Measurements from ENCODE around the gene NFATC2. TPM values are rescaled to one million over a fixed set of nuclear protein-coding genes. Genes with fewer than 3 reads are reported as not detected.

NFATC2 gene
- total RNA-seq, 1 experiment from 2014 or later, result 0.28 TPM

GRCh38 chr20:51413857-51414256 is 128.7 kb downstream of the NFATC2 start:
- DNase-seq (ENCODE audit: low spot score), result no peak

DNA sequence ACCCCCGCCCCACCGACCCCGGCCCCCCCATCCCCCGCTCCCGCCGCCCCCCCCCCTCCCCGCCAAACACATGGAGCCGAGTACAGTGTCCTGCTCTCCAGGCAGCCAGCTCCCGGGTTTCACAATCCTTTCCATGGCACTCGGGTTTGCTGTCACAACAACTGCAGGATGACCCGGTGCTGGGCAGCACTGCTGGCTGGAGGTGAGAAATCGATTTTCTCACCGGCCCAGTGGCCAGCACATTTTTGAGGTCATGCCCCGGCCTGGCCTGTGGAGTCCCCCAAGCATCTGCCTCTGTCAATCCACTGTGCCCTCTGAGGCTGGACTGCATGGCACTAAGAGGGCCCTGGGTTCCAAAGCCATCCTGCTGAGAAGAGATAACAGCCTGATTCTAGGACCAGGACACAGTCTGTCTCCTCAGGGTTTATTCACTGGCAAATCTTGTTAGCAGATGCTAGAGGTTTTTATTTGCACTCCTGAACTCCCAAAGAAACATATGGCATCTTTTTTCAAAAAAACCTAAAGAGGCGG is 129.5 kb downstream of the NFATC2 start:
- no peak for DNase-seq (ENCODE audit: low spot score)

DNA sequence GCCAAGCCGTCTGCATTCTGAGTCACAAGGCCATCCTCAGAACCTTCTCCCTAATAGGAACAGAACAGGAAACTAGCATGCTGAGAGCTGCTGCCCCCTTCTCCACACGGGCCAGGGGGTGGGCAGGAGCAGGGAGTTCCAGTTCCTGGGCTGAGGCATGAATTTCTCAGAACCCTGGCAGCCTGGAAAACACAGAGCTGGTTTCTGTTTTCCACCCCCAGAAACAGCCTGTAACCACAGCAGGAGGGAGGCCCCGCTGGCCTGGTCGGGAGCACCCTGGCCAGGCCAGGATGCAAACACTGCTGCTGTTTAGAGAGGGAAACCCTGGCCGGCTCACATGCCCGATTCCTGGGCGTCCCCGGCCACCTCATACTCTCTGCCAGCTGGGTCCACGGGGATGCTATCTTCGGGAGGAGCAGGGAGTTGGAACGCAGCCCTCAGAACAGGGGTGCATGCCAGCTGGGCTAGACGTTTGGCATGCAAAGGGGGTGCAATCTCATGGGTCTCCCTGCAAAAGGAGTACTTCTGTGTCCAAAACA is 130.1 kb downstream of the NFATC2 start:
- peak; percentile 28 for DNase-seq (ENCODE audit: low spot score)

DNA sequence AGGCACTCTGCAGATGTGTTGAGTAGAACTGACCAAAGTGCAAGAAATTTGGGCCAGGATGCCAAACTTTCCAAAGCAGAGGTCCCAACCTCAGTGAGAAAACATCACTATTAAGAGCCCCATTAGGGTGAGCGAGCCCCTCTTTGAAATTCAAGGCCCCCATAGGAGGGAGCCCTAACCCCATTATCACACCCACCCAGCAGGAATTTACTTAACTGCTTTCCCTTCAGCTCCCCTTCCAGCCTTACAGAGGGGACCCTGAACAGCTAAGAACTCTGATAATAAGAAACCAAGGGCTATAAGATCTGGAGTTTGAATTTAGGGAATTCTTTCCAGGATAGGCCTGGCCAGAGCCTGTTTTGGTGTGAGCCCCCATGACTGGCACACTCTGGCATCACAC is 130.6 kb downstream of the NFATC2 start:
- DNase-seq (ENCODE audit: low spot score), result no peak

DNA sequence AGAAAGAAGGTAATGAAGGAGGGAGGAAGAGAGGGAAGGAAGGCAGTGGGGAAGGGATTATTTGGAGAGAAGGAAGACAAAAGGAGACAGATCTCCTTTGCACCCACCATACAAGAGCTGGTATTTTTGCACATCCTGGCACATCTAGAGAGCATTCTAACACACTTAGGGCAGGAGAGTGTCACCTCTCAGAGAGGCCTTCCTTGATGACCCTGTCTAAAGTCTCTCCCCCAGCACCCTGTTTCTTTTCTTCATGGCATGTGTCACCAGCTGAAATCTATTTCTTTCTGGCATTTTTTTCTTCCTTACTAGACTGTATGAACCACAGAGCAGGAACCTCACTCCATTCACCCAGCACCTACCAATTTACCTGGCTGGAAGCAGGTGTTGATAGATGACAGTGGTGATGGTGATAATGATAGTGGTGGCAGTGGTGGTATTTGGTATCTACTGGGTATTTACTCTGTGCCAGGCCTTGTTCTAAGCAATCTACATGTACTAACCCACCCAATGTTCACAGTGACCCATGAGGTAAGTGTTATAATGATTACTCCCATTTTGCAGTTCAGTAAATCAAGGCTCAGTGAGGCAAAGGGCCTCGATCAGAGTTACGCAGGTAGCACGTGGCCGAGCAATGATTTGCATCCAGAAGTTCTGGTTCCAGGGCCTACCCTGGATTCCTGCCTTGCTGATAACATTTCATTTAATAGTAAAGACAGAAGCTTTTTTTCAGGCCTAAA is 131.8 kb downstream of the NFATC2 start:
- DNase-seq (ENCODE audit: low spot score), result no peak

DNA sequence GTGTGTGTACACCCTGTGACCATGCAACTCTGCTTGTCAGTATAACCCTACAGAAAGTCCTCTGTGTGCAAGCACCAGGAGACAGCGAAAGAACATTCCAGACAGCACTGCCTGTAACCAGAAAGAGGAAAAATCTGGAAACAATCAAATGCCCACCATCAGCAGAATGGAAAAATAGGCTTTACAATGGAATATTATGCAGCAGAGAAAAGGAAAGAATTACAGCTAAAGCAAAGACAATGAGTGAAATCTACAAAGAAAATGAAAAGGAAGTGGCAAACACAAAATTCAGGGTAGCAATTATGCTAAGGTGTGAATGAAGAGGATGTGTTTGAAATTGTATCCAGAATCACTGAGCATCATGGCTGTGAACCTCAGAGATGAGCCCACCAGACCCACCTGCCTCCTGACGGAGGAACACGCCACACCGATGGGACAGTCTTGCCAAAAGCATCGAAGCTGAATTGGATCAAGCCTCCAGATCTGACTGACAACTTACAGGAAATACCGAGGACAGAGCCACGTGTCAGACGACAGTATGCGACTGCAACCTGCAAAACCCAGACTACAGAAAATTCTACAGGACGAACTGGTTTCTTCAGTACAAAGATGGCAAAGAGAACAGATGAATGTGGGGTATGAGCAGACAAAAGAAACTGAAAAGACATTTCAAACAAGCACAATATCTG is 133.2 kb downstream of the NFATC2 start:
- no peak for DNase-seq (ENCODE audit: low spot score)

GRCh38 chr20:51404297-51405060 is 138.0 kb downstream of the NFATC2 start:
- DNase-seq (ENCODE audit: low spot score), result peak; percentile 92

DNA sequence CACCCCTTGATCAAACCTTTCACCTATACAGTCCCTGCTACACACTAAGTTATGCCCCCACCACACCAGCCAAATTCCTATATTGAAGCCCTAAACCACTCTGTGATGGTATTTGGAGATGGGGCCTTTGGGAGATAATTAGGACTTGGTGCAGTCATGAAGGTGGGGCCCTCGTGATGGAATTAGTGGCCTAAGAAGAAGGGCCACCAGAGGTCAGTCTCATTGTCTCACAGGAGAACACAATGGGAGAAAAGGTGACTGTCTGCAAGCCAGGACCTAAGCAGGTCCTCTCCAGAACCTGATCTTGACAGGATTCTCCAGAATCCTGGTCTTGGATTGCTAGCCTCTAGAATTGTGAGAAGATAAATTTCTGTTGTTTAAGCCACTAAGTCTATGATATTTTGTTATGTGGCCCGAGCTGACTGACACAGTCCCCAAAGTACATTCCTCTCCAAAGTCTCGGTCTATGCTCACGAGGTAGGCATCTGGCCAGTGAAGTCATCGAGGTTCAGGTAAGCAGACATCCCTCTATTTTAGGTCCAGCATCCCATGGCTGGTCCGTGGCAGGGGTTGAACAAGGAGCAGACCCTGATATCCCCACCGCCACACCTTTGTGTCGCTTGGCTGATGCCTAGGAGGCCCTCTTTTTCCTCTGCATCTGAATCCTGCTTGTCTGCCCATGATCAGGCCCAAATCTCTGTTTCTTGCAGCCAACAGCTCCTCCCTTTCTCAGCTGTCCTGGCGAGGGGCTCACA is 138.9 kb downstream of the NFATC2 start:
- no peak for DNase-seq (ENCODE audit: low spot score)

GRCh38 chr20:51402201-51402600 is 140.3 kb downstream of the NFATC2 start:
- DNase-seq (ENCODE audit: low spot score), result peak; percentile 47

- DNase-seq (ENCODE audit: low spot score), result no peak
These were observed 141.0 kb downstream of the NFATC2 start for GRCh38 chr20:51401496-51401895.

GRCh38 chr20:51400051-51400926 is 142.2 kb downstream of the NFATC2 start:
- DNase-seq (ENCODE audit: low spot score), result no peak

- DNase-seq (ENCODE audit: low spot score), result no peak
These were observed 143.3 kb downstream of the NFATC2 start for GRCh38 chr20:51399006-51399890.

DNA sequence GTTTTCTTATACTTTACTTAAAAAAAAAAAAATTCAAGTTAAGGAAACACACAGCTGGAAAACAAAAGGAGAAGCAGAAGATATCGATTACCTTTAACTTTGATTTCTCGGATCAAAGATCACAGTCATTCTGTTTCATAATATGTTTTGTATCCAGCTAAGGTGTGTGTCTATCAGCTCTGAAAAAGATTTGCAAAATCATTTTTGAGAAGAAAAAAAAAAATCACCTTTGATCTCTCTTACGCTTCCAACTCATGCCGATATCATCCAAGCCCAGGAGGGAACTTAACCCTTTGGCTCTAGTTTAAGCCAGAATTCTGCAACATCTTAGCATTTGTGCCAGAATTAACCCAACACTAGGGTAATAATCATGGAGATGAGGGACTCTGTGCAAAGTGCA is 144.0 kb downstream of the NFATC2 start:
- no peak for DNase-seq (ENCODE audit: low spot score)

DNA sequence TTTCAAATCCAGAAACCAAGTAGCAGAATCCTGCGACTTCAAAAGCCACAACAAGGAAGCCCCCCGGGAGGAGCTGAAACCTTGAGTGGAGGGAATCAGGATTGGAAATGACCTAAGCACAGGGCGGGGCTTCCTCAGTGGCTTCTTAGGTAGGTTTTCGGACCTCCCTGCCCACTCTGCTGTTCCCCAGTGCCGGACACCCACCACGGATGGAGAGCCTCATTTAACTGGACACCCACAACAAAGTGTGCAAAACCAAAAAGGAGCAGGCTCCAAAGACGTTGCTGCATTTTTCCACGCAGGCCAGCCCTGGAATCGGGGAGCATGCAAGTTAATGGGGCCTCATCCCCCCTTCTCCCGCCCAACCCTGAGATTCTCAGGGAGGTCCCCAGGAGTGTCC is 144.4 kb downstream of the NFATC2 start:
- no peak for DNase-seq (ENCODE audit: low spot score)

- no peak for DNase-seq (ENCODE audit: low spot score)
These were observed 145.4 kb downstream of the NFATC2 start for GRCh38 chr20:51397137-51397536.

GRCh38 chr20:51396365-51396909 is 146.1 kb downstream of the NFATC2 start:
- DNase-seq (ENCODE audit: low spot score), result no peak

- no peak for DNase-seq (ENCODE audit: low spot score)
These were observed 147.8 kb downstream of the NFATC2 start for GRCh38 chr20:51394706-51395105.

- no peak for DNase-seq (ENCODE audit: low spot score)
These were observed 148.9 kb downstream of the NFATC2 start for GRCh38 chr20:51393571-51393970.

DNA sequence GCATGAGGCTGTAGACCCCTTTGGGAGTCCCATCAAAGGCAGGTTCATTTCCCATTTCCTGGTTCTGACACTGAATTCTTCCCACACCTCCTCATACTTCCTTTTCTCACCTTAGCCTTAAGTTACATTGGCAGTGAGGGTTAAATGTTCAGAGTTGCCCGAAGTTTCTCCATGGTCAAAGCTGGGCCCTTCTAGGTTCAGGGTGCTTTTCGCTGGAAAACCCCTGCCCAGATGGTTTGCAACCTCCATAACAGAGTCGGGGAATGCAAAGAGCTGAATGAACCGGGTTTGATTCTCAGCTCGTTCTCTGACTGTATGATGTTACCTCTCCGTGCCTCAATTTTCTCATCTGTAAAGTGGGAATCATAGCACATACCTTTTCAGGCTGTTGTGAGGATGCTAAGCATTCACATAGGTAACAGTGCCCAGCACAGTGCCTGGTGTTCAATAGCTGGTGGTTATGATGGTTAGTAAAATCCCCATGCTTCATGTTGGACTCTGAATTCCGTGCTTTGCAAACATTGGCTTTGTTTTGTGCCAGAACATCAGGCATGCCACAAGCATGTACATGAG is 149.8 kb downstream of the NFATC2 start:
- DNase-seq (ENCODE audit: low spot score), result no peak

Data from A172 (cell line).